Activated CD8-positive, alpha-beta memory T cell treated with anti-CD3 and anti-CD28 coated beads for 1 hour (primary cell): ENCODE measurements around the gene GBA2.
A peak's percentile ranks its signal among the peaks of the same experiment; 100 is the strongest.

Experiments
- DNase-seq, 2 donors: peaks; one replicate each; pipeline ENCODE4 v3.0.0-alpha.2; 2020; ENCODE audit warnings: low read depth in 1 of 2; ENCODE audit errors: extremely low read depth in 1 of 2

The GBA2 gene

DNA sequence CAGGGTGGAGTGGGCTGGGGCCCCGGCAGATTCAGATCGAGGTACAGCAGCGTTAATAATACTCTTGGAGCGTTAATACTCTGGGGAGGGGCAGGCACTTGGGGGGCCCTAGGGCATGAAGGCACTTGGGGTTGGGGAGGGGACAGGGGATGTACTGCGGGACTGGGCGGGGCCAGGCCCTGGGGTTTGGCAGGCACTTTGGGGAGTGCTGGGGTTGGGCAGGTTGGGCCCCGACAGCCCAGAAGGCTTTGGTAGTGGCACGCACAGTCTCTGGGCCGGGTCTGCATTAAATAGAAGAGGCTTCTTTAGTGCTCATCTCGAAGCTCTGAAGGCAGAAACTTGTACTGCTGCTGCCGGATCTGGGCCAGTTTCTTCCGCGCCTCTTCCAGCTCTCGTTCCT is 51.5 kb downstream of the GBA2 start:
- no peak for DNase-seq

- DNase-seq = peak; percentile 19 to 27
Measured at GRCh38 chr9:35696520-35697215, 52.4 kb downstream of the GBA2 start.

DNA sequence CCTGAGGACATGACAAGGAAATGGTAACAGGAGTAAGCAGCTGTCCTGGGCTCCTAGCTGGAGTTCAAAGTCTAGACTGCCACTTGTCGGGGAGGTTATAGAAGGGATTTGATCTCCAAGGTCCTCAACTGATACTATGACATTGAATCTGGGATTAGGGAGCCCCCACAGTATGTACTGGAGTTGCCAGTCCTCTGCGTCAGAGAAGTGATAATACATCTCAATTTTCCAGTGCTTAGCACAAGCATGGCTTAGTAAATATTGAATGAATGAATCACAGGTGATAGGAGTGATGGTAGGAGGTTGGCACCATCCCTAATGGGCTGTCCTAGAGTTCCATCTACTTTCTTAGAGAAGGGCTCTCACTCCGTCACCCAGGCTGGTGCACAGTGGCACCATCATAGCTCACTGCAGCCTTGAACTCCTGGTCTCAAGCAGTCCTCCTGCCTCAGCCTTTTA is 53.1 kb downstream of the GBA2 start:
- DNase-seq = no peak

DNA sequence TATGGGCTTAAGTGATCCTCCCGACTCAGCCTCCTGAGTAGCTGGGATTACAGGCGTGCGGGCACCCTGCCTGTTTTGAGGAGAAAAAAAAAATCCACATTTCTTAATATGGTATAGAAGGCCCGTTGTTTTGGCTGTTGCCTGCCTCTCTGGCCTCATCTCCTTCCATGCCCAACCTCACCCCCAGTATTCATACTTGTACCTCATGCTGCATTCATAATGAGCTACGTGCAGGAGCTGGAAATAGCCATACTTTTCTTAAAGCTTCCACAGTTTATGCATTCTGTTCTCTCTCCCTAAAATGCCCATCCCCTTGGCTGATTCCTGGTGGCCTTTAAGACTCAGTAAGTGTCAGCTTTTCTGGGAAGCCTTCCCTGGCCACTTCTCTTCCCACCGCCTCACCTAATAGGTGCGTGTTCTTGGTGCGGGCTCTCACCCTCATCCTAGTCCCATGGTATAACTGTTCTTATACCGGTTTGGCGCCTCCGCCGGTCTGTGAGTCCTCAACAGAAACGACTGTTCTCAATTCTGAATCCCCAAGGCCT is 57.2 kb downstream of the GBA2 start:
- no peak for DNase-seq

DNA sequence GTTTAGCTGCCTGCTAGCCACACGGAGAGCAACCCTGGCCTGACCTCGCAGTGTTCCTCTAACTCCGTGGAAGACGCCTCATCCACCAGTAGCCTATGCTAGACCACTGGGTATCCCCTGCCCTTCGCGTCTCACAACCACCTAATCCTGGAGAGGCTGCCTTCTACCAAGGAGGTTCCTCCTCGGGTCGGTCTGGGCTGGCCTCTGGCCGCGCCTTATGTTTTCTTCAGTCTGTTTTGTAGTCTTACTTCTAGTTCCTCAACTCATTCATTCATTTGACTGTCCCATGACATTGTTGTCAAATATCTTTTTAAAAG is 57.7 kb downstream of the GBA2 start:
- DNase-seq = no peak

- DNase-seq = peak in 1 of 2 donors; percentile 17
Measured at GRCh38 chr9:35690614-35691333, 58.3 kb downstream of the GBA2 start.

- no peak for DNase-seq
Measured at GRCh38 chr9:35690294-35690613, 58.8 kb downstream of the GBA2 start.

DNA sequence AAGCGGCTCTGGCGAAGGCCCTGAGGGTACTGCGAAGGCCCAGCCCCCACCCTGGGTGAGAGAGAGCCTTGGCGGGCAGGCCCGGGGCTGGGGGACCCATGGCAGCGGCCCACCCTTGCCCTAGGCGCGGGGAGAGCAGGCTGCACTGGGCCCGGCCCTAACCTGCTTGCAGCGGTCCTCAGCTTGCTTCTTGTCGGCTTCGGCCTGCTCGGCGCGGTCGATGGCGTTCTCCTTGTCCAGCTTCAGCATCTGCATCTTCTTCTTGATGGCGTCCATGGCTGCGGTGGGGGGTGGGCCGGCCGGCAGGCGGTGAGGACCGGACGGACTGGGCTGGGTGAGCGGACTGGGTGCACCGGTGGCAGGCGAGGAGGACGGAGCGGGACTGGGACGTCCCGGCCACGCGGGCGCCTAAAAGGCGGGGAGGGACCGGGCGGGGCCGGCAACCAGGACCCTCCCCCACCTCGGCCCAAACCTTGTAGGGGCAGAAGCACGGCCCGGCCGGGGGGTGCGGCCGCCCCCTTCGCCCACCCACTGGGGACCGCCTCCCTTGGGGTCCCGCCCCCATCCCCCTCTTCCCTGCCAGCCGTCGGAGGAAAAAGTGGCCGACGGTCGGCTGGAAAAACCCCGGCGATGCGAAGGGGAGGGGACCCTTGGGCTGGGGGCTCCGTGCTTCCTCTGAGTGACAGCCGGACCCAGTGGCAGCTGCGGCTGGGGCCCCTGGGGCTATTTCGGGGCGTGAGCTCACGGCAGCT is 59.3 kb downstream of the GBA2 start, which contains the start of gene TPM2:
TPM2 (minus strand) TSS at position 384 of the 752 bp plus-strand sequence; CDS start at position 276, 108 bp downstream.
- no peak for DNase-seq

GRCh38 chr9:35688558-35689541 is 60.2 kb downstream of the GBA2 start:
- no peak for DNase-seq

DNA sequence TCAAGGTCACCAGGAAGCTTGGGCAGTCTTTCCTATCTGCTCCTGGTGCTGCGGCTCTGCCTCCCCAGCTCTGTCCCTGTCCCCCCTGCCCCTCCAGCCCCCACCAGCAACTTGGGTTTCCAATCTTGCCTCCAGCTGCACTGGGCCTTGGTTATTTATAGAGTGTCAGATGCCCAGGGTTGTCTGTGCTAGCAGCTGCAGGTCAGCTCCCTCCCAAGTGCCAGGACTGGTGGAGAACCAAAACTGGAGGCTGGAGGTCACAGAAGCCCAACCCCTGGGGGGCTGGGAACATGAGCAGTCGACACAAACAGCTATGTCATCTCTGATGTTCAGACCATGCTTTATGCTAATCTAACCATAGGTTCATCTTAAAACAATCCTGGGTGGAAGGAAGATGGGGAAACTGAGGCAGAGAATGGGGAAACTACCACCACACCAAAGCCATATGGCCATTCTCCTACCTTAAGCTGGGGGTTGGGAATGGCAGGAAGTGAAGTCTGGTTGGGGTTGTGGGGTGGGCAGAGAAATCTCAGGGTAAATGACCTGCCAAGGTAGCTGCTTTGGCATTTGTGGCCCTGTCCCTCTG is 61.0 kb downstream of the GBA2 start:
- DNase-seq = no peak

DNA sequence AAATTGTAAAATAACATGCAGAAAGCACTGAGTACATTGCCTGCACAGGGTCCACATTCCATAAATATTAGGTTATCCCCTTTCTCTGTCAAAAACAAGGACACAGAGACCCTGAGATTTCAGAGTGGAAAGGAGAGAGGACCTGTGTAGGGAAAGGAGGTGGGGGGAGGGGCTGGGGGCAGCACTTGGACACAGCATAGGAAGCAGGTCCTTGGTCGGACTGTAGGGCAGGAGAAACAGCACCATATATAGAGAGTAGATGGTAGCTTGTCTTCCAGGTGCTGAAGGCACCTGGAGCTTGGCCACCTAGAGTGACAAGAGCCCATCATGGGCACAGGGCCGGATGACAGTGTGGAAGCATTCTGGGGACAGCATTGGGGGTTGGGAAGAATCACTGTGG is 61.7 kb downstream of the GBA2 start:
- DNase-seq = no peak
